Measurements from ENCODE around the gene PIERCE2.

The PIERCE2 gene

GRCh38 chr15:55408012-55408928 is at the start of gene PIERCE2, which contains the start of gene CCPG1:
Gene PIERCE2, plus strand, starts transcription at chr15:55408495. Its CDS starts 274 bp downstream, at chr15:55408769.
Gene CCPG1, minus strand, starts transcription at chr15:55408359. Its CDS starts 18,935 bp downstream, at chr15:55389424.
- Histone ChIP-seq H3K4me1 (ENCODE audit: insufficient read depth, low read length, poor library complexity, severe bottlenecking) (peaks cover 45% of the 10 kb centered on the region), H3K9me3 (ENCODE audit: insufficient read depth, low read depth, low read length) (no peaks in the 10 kb centered on the region), H3K4me3 (ENCODE audit: low read length, poor library complexity, severe bottlenecking) (peak within 1 kb of the TSS; percentile 79), H3K27me3 (ENCODE audit: insufficient read depth, low read length, poor library complexity, severe bottlenecking) (no peaks in the 10 kb centered on the region), H3K9ac (ENCODE audit: low read depth, low read length, poor library complexity, severe bottlenecking) (peak within 1 kb of the TSS; percentile 82), H4K20me1 (ENCODE audit: insufficient read depth, low read length, poor library complexity, severe bottlenecking) (no peaks in the 10 kb centered on the region), H2AFZ (ENCODE audit: low read length) (peak within 1 kb of the TSS; percentile 74), H3K4me2 (ENCODE audit: low read depth, low read length, poor library complexity, severe bottlenecking) (peak within 1 kb of the TSS; percentile 85), H3F3A (ENCODE audit: low read depth) (peaks cover 3% of the 10 kb centered on the region; the same call in 1 of the 2 replicates), H3K9me2 (replicated peaks; ENCODE audit: low read depth, low read length) (no peaks in the 10 kb centered on the region), H3K79me2 (ENCODE audit: insufficient read depth, low read length) (peaks cover 23% of the 10 kb centered on the region), H3K36me3 (ENCODE audit: insufficient read depth, low read length) (no peaks in the 10 kb centered on the region)
- no peak for TF ChIP-seq EZH2phosphoT487 (IDR thresholded peaks at IDR 0.05; ENCODE audit: borderline replicate concordance)
- TF ChIP-seq, protein P1, sequence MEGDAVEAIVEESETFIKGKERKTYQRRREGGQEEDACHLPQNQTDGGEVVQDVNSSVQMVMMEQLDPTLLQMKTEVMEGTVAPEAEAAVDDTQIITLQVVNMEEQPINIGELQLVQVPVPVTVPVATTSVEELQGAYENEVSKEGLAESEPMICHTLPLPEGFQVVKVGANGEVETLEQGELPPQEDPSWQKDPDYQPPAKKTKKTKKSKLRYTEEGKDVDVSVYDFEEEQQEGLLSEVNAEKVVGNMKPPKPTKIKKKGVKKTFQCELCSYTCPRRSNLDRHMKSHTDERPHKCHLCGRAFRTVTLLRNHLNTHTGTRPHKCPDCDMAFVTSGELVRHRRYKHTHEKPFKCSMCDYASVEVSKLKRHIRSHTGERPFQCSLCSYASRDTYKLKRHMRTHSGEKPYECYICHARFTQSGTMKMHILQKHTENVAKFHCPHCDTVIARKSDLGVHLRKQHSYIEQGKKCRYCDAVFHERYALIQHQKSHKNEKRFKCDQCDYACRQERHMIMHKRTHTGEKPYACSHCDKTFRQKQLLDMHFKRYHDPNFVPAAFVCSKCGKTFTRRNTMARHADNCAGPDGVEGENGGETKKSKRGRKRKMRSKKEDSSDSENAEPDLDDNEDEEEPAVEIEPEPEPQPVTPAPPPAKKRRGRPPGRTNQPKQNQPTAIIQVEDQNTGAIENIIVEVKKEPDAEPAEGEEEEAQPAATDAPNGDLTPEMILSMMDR (conservative IDR thresholded peaks at IDR 0.05; ENCODE audit: low read length) = peak; percentile 26; the same call in 1 of the 2 replicates

- H3F3A ChIP-seq (ENCODE audit: low read depth) = no peaks in the 10 kb centered on the region
- H2AFZ ChIP-seq (ENCODE audit: low read length) = no peak overlapping the region
- no peak overlapping the region for H3K9ac ChIP-seq (ENCODE audit: low read depth, low read length, poor library complexity, severe bottlenecking)
- no peaks in the 10 kb centered on the region for H3K27me3 ChIP-seq (ENCODE audit: insufficient read depth, low read length, poor library complexity, severe bottlenecking)
- no peaks in the 10 kb centered on the region for H4K20me1 ChIP-seq (ENCODE audit: insufficient read depth, low read length, poor library complexity, severe bottlenecking)
- H3K4me1 ChIP-seq (ENCODE audit: insufficient read depth, low read length, poor library complexity, severe bottlenecking) = peaks cover 10% of the 10 kb centered on the region
- H3K4me3 ChIP-seq (ENCODE audit: low read length, poor library complexity, severe bottlenecking) = no peak overlapping the region
- TF ChIP-seq EZH2phosphoT487 (IDR thresholded peaks at IDR 0.05; ENCODE audit: borderline replicate concordance) = no peak
- TF ChIP-seq, protein P1 (conservative IDR thresholded peaks at IDR 0.05; ENCODE audit: low read length) = no peak
- no peaks in the 10 kb centered on the region for H3K79me2 ChIP-seq (ENCODE audit: insufficient read depth, low read length)
- H3K9me3 ChIP-seq (ENCODE audit: insufficient read depth, low read depth, low read length) = no peaks in the 10 kb centered on the region
- H3K4me2 ChIP-seq (ENCODE audit: low read depth, low read length, poor library complexity, severe bottlenecking) = no peak overlapping the region
- no peaks in the 10 kb centered on the region for H3K9me2 ChIP-seq (replicated peaks; ENCODE audit: low read depth, low read length)
- no peaks in the 10 kb centered on the region; the same call in 1 of the 2 replicates for H3K36me3 ChIP-seq (ENCODE audit: insufficient read depth, low read length)
These were observed 48.0 kb upstream of the PIERCE2 start for GRCh38 chr15:55360256-55360655.

DNA sequence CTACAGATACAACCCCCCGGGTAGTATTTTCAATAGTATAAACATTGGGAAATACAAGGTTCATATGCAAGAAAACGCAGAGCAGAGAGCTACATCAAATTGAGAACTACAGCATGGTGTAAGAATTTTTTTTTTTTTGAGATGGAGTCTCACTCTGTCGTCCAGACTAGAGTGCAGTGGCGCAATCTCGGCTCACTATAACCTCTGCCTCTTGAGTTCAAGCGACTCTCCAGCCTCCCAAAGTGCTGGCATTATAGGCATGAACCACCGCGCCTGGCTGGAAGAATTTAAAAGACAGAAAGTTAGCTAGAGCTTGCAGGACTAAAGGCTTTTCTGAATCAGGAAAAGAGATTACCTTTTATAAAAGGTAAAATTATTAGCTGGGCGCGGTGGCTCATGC is 47.2 kb upstream of the PIERCE2 start:
- Histone ChIP-seq H3K27me3 (ENCODE audit: insufficient read depth, low read length, poor library complexity, severe bottlenecking) (no peaks in the 10 kb centered on the region), H2AFZ (ENCODE audit: low read length) (no peak overlapping the region), H3K9me3 (ENCODE audit: insufficient read depth, low read depth, low read length) (no peaks in the 10 kb centered on the region), H3K79me2 (ENCODE audit: insufficient read depth, low read length) (no peaks in the 10 kb centered on the region), H3F3A (ENCODE audit: low read depth) (no peaks in the 10 kb centered on the region), H4K20me1 (ENCODE audit: insufficient read depth, low read length, poor library complexity, severe bottlenecking) (no peaks in the 10 kb centered on the region), H3K9me2 (replicated peaks; ENCODE audit: low read depth, low read length) (no peaks in the 10 kb centered on the region), H3K4me2 (ENCODE audit: low read depth, low read length, poor library complexity, severe bottlenecking) (no peak overlapping the region), H3K9ac (ENCODE audit: low read depth, low read length, poor library complexity, severe bottlenecking) (no peak overlapping the region), H3K36me3 (ENCODE audit: insufficient read depth, low read length) (no peaks in the 10 kb centered on the region; the same call in 1 of the 2 replicates), H3K4me1 (ENCODE audit: insufficient read depth, low read length, poor library complexity, severe bottlenecking) (peaks cover 2% of the 10 kb centered on the region), H3K4me3 (ENCODE audit: low read length, poor library complexity, severe bottlenecking) (no peak overlapping the region)
- no peak for TF ChIP-seq EZH2phosphoT487 (IDR thresholded peaks at IDR 0.05; ENCODE audit: borderline replicate concordance)
- TF ChIP-seq, protein P1 (conservative IDR thresholded peaks at IDR 0.05; ENCODE audit: low read length) = no peak

Measured in Loucy (cell line).